PC-3 (cell line): ENCODE data around the gene CCSER2. TPM values are rescaled to one million over a fixed set of nuclear protein-coding genes. Genes with fewer than 3 reads are reported as not detected.

Experiments used
- ATAC-seq: fragments of 200-7000 bp; cut with Tn5 transposase; 2 replicates; pipeline ENCODE4 v1.9.1; 2020; ENCODE audit warnings: mild to moderate bottlenecking, moderate library complexity
- BruUV-seq: library from RNA; stranded (reverse); fragments of 400-500 nt; replicated peaks from 2 replicates; lab custom pipeline; 2021; lab: Mats Ljungman, UMichigan
- CTCF ChIA-PET: fragments of 300-600 bp; sonication (Branson Sonifier 250); formaldehyde crosslinking; loops from one replicate; lab custom pipeline; 2022; ENCODE audit warnings: antibody characterized with exemption; lab: Charles Lee
- POLR2A ChIA-PET: fragments of 300-600 bp; sonication (Branson Sonifier 250); formaldehyde crosslinking; loops from one replicate; lab custom pipeline; 2022; ENCODE audit warnings: antibody characterized with exemption; ENCODE audit not compliant: unreplicated experiment; lab: Charles Lee
- DNase-seq: peaks from one replicate; pipeline ENCODE4 v3.0.0-alpha.2; 2015
- H2AFZ ChIP-seq: fragments of 300-600 bp; sonication (generic); 2 replicates; pipeline ENCODE4 v1.6.0; 2016; ENCODE audit warnings: antibody characterized with exemption, low read length
- H3F3A ChIP-seq: fragments of 300-600 bp; sonication (generic); one replicate; pipeline ENCODE4 v1.6.0; 2017; ENCODE audit warnings: antibody characterized with exemption, low read length, control low read depth, mild to moderate bottlenecking; ENCODE audit not compliant: unreplicated experiment
- H3K27ac ChIP-seq: fragments of 300-600 bp; sonication (generic); 2 replicates; pipeline ENCODE4 v1.5.1; 2016; ENCODE audit warnings: mild to moderate bottlenecking, low read length
- H3K27me3 ChIP-seq: fragments of 300-600 bp; sonication (generic); 2 replicates; pipeline ENCODE4 v1.6.1; 2016; ENCODE audit warnings: low read length, mixed read lengths
- H3K36me3 ChIP-seq: fragments of 300-600 bp; sonication (generic); 2 replicates; pipeline ENCODE4 v1.6.1; 2016; ENCODE audit warnings: low read depth, mixed run types, low read length, mixed read lengths
- H3K4me1 ChIP-seq: fragments of 300-600 bp; sonication (generic); 2 replicates; pipeline ENCODE4 v1.5.1; 2016; ENCODE audit warnings: low read length; ENCODE audit not compliant: insufficient read depth
- H3K4me2 ChIP-seq: fragments of 300-600 bp; sonication (generic); 2 replicates; pipeline ENCODE4 v1.6.0; 2016; ENCODE audit warnings: low read length
- H3K4me3 ChIP-seq: fragments of 300-600 bp; sonication (generic); 2 replicates; pipeline ENCODE4 v1.5.1; 2016; ENCODE audit warnings: mild to moderate bottlenecking, low read length, mixed read lengths
- H3K79me2 ChIP-seq: fragments of 300-600 bp; sonication (generic); 2 replicates; pipeline ENCODE4 v1.6.1; 2017; ENCODE audit warnings: low read length, mixed read lengths
- H3K9ac ChIP-seq: fragments of 300-600 bp; sonication (generic); 2 replicates; pipeline ENCODE4 v1.6.0; 2016; ENCODE audit warnings: mild to moderate bottlenecking, low read length
- H3K9me2 ChIP-seq: fragments of 300-600 bp; sonication (generic); replicated peaks from 2 replicates; pipeline ENCODE4 v1.6.1; 2016; ENCODE audit warnings: mixed run types, low read length, mixed read lengths
- H3K9me3 ChIP-seq: fragments of 300-600 bp; sonication (generic); 2 replicates; pipeline ENCODE4 v1.6.1; 2016; ENCODE audit warnings: low read length, mixed read lengths
- H4K20me1 ChIP-seq: fragments of 300-600 bp; sonication (generic); 2 replicates; pipeline ENCODE4 v1.6.1; 2016; ENCODE audit warnings: low read length, mixed read lengths
- CTCF ChIP-seq: fragments of 300-600 bp; sonication (generic); conservative IDR thresholded peaks from 2 replicates; pipeline ENCODE4 v1.5.1; 2017; ENCODE audit warnings: antibody characterized with exemption, low read depth, mild to moderate bottlenecking, low read length
- EZH2 ChIP-seq: fragments of 300-600 bp; sonication (generic); IDR thresholded peaks from one replicate; pipeline ENCODE4 v1.6.1; 2017; ENCODE audit warnings: antibody characterized with exemption, mild to moderate bottlenecking, low read length; ENCODE audit not compliant: unreplicated experiment
- EZH2phosphoT487 ChIP-seq: fragments of 300-600 bp; sonication (generic); IDR thresholded peaks from 2 replicates; pipeline ENCODE4 v1.6.1; 2018; ENCODE audit warnings: mild to moderate bottlenecking, antibody characterized with exemption, low read length, borderline replicate concordance
- intact Hi-C: fragments of 100-400 bp; cut with micrococcal nuclease; formaldehyde crosslinking; loops from 2 replicates; pipeline ENCODE4 v1.9.0; 2023
- total RNA-seq: library from RNA; depleted of rRNA; stranded (reverse); fragments of >200 nt; gene quantifications from 2 replicates; pipeline ENCODE4 v1.2.3, GENCODE V29; 2014

The CCSER2 gene
- total RNA-seq, 1 experiment from 2014 or later, result 10.2 TPM

- Histone ChIP-seq H3K27me3 (no peaks in the 10 kb centered on the region), H3K4me1 (peaks cover under 1% of the 10 kb centered on the region; the same call in 1 of the 2 replicates), H3F3A (no peaks in the 10 kb centered on the region), H3K9me2 (no peaks in the 10 kb centered on the region), H3K9me3 (no peaks in the 10 kb centered on the region), H3K4me2 (no peak overlapping the region), H2AFZ (no peak overlapping the region), H3K9ac (no peak overlapping the region), H4K20me1 (no peaks in the 10 kb centered on the region), H3K27ac (no peak overlapping the region), H3K79me2 (no peaks in the 10 kb centered on the region), H3K4me3 (no peak overlapping the region), H3K36me3 (peaks cover 5% of the 10 kb centered on the region; the same call in 1 of the 2 replicates)
- BruUV-seq, result no TSS peak
- ChIA-PET POLR2A (no interaction called here), CTCF (no interaction called here)
- TF ChIP-seq EZH2, result no peak
- no peak for TF ChIP-seq CTCF
- no peak for TF ChIP-seq EZH2phosphoT487
- ATAC-seq (no peak), DNase-seq (no peak)
- intact Hi-C loops, result loop anchor here (1.0 kb wide), 3 partner anchors 48 to 161 kb away; no protein-coding TSS in a partner anchor
Observed at GRCh38 chr10:84375881-84376280, 47.5 kb downstream of the CCSER2 start.

GRCh38 chr10:84388148-84388547 is 59.8 kb downstream of the CCSER2 start:
- Histone ChIP-seq H4K20me1 (no peaks in the 10 kb centered on the region), H3K27me3 (no peaks in the 10 kb centered on the region), H3K4me2 (no peak overlapping the region), H3K79me2 (no peaks in the 10 kb centered on the region), H3K4me1 (no peaks in the 10 kb centered on the region), H3K9me2 (no peaks in the 10 kb centered on the region), H3K9me3 (no peaks in the 10 kb centered on the region), H3K27ac (no peak overlapping the region), H2AFZ (no peak overlapping the region), H3K36me3 (no peaks in the 10 kb centered on the region), H3K4me3 (no peak overlapping the region), H3K9ac (no peak overlapping the region), H3F3A (no peaks in the 10 kb centered on the region)
- TF ChIP-seq EZH2, result no peak
- TF ChIP-seq CTCF, result no peak
- TF ChIP-seq EZH2phosphoT487, result no peak
- DNase-seq (no peak), ATAC-seq (no peak)
- BruUV-seq, result no TSS peak
- CTCF ChIA-PET, result no interaction called here
- intact Hi-C loops, result no loop called here
- POLR2A ChIA-PET, result no interaction called here

- Histone ChIP-seq H3K27ac (no peak overlapping the region), H3K27me3 (no peaks in the 10 kb centered on the region), H3K4me2 (no peak overlapping the region), H3K9me3 (no peaks in the 10 kb centered on the region), H3K4me1 (no peaks in the 10 kb centered on the region), H3K4me3 (no peak overlapping the region), H3K36me3 (no peaks in the 10 kb centered on the region), H3F3A (no peaks in the 10 kb centered on the region), H4K20me1 (no peaks in the 10 kb centered on the region), H3K9me2 (no peaks in the 10 kb centered on the region), H3K9ac (no peak overlapping the region), H3K79me2 (no peaks in the 10 kb centered on the region), H2AFZ (no peak overlapping the region)
- ChIA-PET POLR2A (no interaction called here), CTCF (no interaction called here)
- BruUV-seq, result no TSS peak
- TF ChIP-seq CTCF (no peak), EZH2phosphoT487 (no peak), EZH2 (no peak)
- ATAC-seq (no peak), DNase-seq (no peak)
- intact Hi-C loops, result no loop called here
Observed at GRCh38 chr10:84390364-84390763, 62.0 kb downstream of the CCSER2 start.
